Keratinocyte (primary cell): ENCODE measurements around the gene SYCE3. TPM values are rescaled to one million over a fixed set of nuclear protein-coding genes. Genes with fewer than 3 reads are reported as not detected.

Source experiments
- DNase-seq: peaks from one replicate; pipeline ENCODE4 v3.0.0-alpha.2; 2011; ENCODE audit warnings: low read depth, missing footprints, low spot score
- FAIRE-seq: peaks from 2 replicates; lab custom pipeline; 2011; peaks lifted over from hg19 to GRCh38; lab: Jason Lieb, UNC
- H2AFZ ChIP-seq: 2 replicates; pipeline ENCODE4 v1.6.0; 2012; ENCODE audit warnings: low read length, control low read depth, inconsistent platforms; ENCODE audit not compliant: control insufficient read depth
- H3K27ac ChIP-seq: 2 replicates; pipeline ENCODE4 v1.5.1; 2011; ENCODE audit warnings: low read length; ENCODE audit not compliant: control insufficient read depth, insufficient read depth
- H3K27me3 ChIP-seq: 3 replicates; pipeline ENCODE4 v1.6.0; 2011; ENCODE audit warnings: low read length; ENCODE audit not compliant: control insufficient read depth, insufficient read depth; ENCODE audit errors: extremely low read depth
- H3K36me3 ChIP-seq, 2 experiments: 2 replicates in 1 of 2; 3 replicates in 1 of 2; pipeline ENCODE4 v1.5.1; 2011; ENCODE audit warnings: low read length in 2 of 2, mild to moderate bottlenecking in 1 of 2; ENCODE audit not compliant: control insufficient read depth in 2 of 2, insufficient read depth in 2 of 2; ENCODE audit errors: extremely low read depth in 1 of 2
- H3K4me1 ChIP-seq: 3 replicates; pipeline ENCODE4 v1.5.1; 2011; ENCODE audit warnings: low read length; ENCODE audit not compliant: control insufficient read depth, insufficient read depth; ENCODE audit errors: extremely low read depth
- H3K4me2 ChIP-seq: 3 replicates; pipeline ENCODE4 v1.6.0; 2011; ENCODE audit warnings: low read depth, low read length; ENCODE audit not compliant: control insufficient read depth, insufficient read depth; ENCODE audit errors: extremely low read depth
- H3K4me3 ChIP-seq, 3 experiments: fragments of 200-600 bp in 1 of 3; sonication (generic) in 1 of 3; 2 replicates in 2 of 3; 3 replicates in 1 of 3; pipeline ENCODE4 v1.5.1; 2011 to 2016; ENCODE audit warnings: low read length in 3 of 3, mild to moderate bottlenecking in 3 of 3, control low read depth in 2 of 3, inconsistent platforms in 1 of 3, low read depth in 1 of 3, mixed read lengths in 1 of 3, mixed run types in 1 of 3, moderate library complexity in 1 of 3; ENCODE audit not compliant: control insufficient read depth in 2 of 3, insufficient read depth in 2 of 3; ENCODE audit errors: extremely low read depth in 1 of 3
- H3K79me2 ChIP-seq: 2 replicates; pipeline ENCODE4 v1.6.0; 2012; ENCODE audit warnings: low read length; ENCODE audit not compliant: control insufficient read depth, insufficient read depth
- H3K9ac ChIP-seq: 3 replicates; pipeline ENCODE4 v1.6.0; 2011; ENCODE audit warnings: low read length; ENCODE audit not compliant: control insufficient read depth, insufficient read depth; ENCODE audit errors: extremely low read depth
- H3K9me1 ChIP-seq: 3 replicates; pipeline ENCODE4 v1.6.0; 2011; ENCODE audit warnings: low read length; ENCODE audit not compliant: control insufficient read depth, insufficient read depth; ENCODE audit errors: extremely low read depth
- H3K9me3 ChIP-seq: 2 replicates; pipeline ENCODE4 v1.5.1; 2012; ENCODE audit warnings: low read depth, low read length; ENCODE audit not compliant: control insufficient read depth
- H4K20me1 ChIP-seq: 3 replicates; pipeline ENCODE4 v1.6.0; 2011; ENCODE audit warnings: low read length; ENCODE audit not compliant: control insufficient read depth, insufficient read depth; ENCODE audit errors: extremely low read depth
- CTCF ChIP-seq, 3 experiments: IDR thresholded peaks in 1 of 3; conservative IDR thresholded peaks in 1 of 3; optimal IDR thresholded peaks in 1 of 3; 2 replicates in 2 of 3; 3 replicates in 1 of 3; pipeline versions ENCODE3 to v1.5.1; 2011; ENCODE audit warnings: low read length in 3 of 3, mild to moderate bottlenecking in 3 of 3, moderate library complexity in 2 of 3, control low read depth in 1 of 3, inconsistent platforms in 1 of 3; ENCODE audit not compliant: insufficient read depth in 2 of 3; ENCODE audit errors: extremely low read depth in 1 of 3
- EZH2 ChIP-seq: IDR thresholded peaks from one replicate; pipeline ENCODE4 v1.6.1; 2012; ENCODE audit warnings: inconsistent platforms, mild to moderate bottlenecking, low read length, moderate library complexity
- dilution Hi-C: fragments of 300-500 bp; cut with MboI; formaldehyde crosslinking; loops from one replicate; pipeline ENCODE4 v1.7.0; 2020; ENCODE audit warnings: low sequenced_read_pairs; ENCODE audit not compliant: extremely low pct_ligation_motif_present
- polyA minus RNA-seq, 3 experiments: library from RNA; depleted of rRNA, polyadenylated mRNA; stranded (reverse); fragments of >200 nt; gene quantifications; 1 replicate in 1 of 3; 2 replicates in 1 of 3; 3 replicates in 1 of 3; pipeline ENCODE4 v1.2.3, GENCODE V29; 2011
- polyA plus RNA-seq, 5 experiments: library from polyadenylated mRNA; depleted of rRNA in 3 of 5; stranded (reverse) in 3 of 5; stranded (forward) in 1 of 5; unstranded in 1 of 5; fragments of >200 nt; gene quantifications; 1 replicate in 1 of 5; 2 replicates in 3 of 5; 3 replicates in 1 of 5; pipeline versions ENCODE4 v1.2.1 to v1.2.3, GENCODE V29; 2011 to 2012; ENCODE audit warnings: missing spikeins in 2 of 5, low read depth in 1 of 5, low replicate concordance in 1 of 5

The SYCE3 gene
- polyA plus RNA-seq: 0.17 to 0.36 TPM in 2 of 3 replicates, not detected in the other
- 3.3 TPM for polyA plus RNA-seq (2011; ENCODE audit: low read depth)
- polyA plus RNA-seq (2011; cell fraction: cytosol; rRNA removed): 0.55 and 0.82 TPM in 2 replicates
- polyA plus RNA-seq (2011; cell fraction: nucleus; rRNA removed): 1.1 TPM in 1 of 2 replicates, not detected in the other
- 0.92 TPM in 1 of 2 replicates, not detected in the other for polyA plus RNA-seq (2012; ENCODE audit: low replicate concordance)
- not detected in 3 replicates for polyA minus RNA-seq
- not detected for polyA minus RNA-seq (2011; cell fraction: cytosol; rRNA and poly(A)+ RNA removed)
- not detected in 2 replicates for polyA minus RNA-seq (2011; cell fraction: nucleus; rRNA and poly(A)+ RNA removed)

GRCh38 chr22:50562523-50563412 lies at the start of gene SYCE3:
Gene SYCE3, minus strand, starts transcription at chr22:50562919. Its CDS starts 6,514 bp downstream, at chr22:50556405.
- peak within 1 kb of the TSS; percentile 76 for H3K9ac ChIP-seq
- FAIRE-seq (peak; percentile 69), DNase-seq (peak; percentile 77)
- H3K9me3 ChIP-seq: no peaks in the 10 kb centered on the region
- peak; percentile 72 to 95 (median 85) for TF ChIP-seq CTCF (optimal IDR thresholded peaks at IDR 0.05 in 1 of 3, IDR thresholded peaks at IDR 0.05 in 1 of 3, conservative IDR thresholded peaks at IDR 0.05 in 1 of 3; ENCODE audit: extremely low read depth in 1 of 3, insufficient read depth in 2 of 3, low read length in 3 of 3)
- TF ChIP-seq EZH2: no peak
- H3K4me1 ChIP-seq: peaks cover 16% of the 10 kb centered on the region
- no peaks in the 10 kb centered on the region for H3K36me3 ChIP-seq
- H4K20me1 ChIP-seq: no peaks in the 10 kb centered on the region
- peak within 1 kb of the TSS; percentile 90 for H2AFZ ChIP-seq
- no peaks in the 10 kb centered on the region for H3K9me1 ChIP-seq
- dilution Hi-C loops: no loop called here
- H3K4me2 ChIP-seq: peak within 1 kb of the TSS; percentile 94
- H3K27me3 ChIP-seq: no peaks in the 10 kb centered on the region
- H3K79me2 ChIP-seq: no peaks in the 10 kb centered on the region
- no peak within 1 kb of the TSS for H3K27ac ChIP-seq
- H3K4me3 ChIP-seq: peak within 1 kb of the TSS; percentile 61 to 87 (median 85)

GRCh38 chr22:50612168-50612527 lies 49.4 kb upstream of the SYCE3 start:
- Histone ChIP-seq H3K4me1 (peaks cover 2% of the 10 kb centered on the region), H3K79me2 (no peaks in the 10 kb centered on the region), H3K36me3 (no peaks in the 10 kb centered on the region), H3K9ac (no peak overlapping the region), H3K9me1 (no peaks in the 10 kb centered on the region), H3K27ac (no peak overlapping the region), H3K27me3 (peaks cover 8% of the 10 kb centered on the region), H2AFZ (no peak overlapping the region), H3K4me2 (peak overlapping the region; percentile 15), H4K20me1 (no peaks in the 10 kb centered on the region), H3K4me3 (no peak overlapping the region), H3K9me3 (no peaks in the 10 kb centered on the region)
- DNase-seq: no peak
- dilution Hi-C loops: no loop called here
- no peak for TF ChIP-seq CTCF (optimal IDR thresholded peaks at IDR 0.05 in 1 of 3, IDR thresholded peaks at IDR 0.05 in 1 of 3, conservative IDR thresholded peaks at IDR 0.05 in 1 of 3; ENCODE audit: extremely low read depth in 1 of 3, insufficient read depth in 2 of 3, low read length in 3 of 3)
- TF ChIP-seq EZH2: no peak
- no peak for FAIRE-seq
